ENCODE measurements around the gene IGSF22. TPM values are rescaled to one million over a fixed set of nuclear protein-coding genes. Genes with fewer than 3 reads are reported as not detected.

Gene IGSF22
- total RNA-seq, 1 experiment from 2014 or later, result 1.8 TPM

DNA sequence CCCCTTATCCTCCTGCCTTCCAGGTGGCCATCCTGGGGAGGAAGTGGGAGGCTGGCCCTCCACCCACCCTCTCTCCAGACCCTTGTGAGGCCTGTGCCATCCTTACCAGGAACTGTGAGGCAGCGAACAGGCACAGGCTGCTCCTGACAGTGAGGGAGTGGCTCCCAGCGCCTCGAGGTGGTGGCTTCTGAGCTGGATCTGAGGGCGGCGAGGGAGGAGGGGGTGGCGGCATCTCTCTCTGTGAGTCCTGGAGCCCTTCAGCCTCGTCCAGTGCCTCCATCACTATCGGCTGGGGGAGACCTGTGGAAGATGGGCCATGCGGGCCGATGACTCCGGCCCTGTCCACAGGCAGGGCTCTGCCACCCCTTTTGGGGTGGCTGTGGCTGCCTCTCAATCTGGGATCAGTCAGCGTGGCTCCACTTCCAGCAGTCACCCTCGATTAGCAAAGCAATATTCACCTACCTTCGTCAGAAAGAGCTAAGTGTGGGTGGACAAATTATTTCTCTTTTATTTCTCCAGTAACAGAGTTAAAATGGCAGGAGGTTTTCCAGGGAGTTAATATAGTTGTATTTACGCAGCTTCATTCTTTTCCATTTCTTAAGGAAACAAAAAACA, 18.0 kb upstream of the IGSF22 start:
- DNase-seq (ENCODE audit: low spot score), result no peak

- no peak for DNase-seq (ENCODE audit: low spot score)
Measured at GRCh38 chr11:18743365-18743764, 17.4 kb upstream of the IGSF22 start.

- DNase-seq (ENCODE audit: low spot score), result no peak
Measured at GRCh38 chr11:18741783-18742182, 15.8 kb upstream of the IGSF22 start.

DNA sequence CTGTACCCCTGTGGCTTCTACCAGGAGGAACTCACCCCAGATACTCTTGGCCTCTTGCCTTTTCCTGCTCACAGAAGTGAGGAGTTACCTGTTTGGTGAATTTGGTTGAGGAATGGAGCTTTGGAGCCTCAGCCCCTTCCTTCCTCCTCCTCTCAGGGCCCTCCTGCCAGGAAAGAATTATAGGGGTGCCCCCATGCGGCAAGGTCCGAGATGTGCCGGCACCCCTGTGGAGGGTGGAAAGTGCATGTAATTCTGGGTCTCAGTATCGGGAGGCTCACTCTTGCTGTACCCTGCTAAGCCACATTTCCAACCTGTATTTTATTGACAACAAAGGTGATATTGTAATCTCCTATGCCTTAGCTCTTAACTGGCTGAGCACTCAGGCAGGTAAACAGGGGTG, 13.7 kb upstream of the IGSF22 start:
- peak; percentile 28 for DNase-seq (ENCODE audit: low spot score)

DNA sequence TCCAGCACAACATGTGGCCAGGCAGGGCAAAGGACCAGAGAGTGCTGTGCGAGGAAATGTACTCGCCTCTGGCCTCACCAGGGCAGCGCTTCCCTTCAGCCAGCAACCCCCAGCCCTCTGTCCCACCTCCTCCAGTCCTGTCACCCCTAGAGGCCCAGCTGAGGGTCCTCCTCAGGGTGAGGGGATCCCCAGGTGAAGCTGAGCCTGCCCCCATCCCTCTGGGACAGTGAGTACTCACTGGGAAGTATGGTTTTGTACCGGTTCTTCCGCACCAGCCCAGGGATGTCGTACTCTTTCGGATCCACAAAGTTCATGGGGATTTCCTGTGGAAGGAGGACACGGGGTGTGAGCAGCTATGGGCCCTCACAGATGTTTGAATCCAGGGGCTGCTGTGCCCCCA, 11.7 kb upstream of the IGSF22 start:
- no peak for DNase-seq (ENCODE audit: low spot score)

- no peak for DNase-seq (ENCODE audit: low spot score)
Measured at GRCh38 chr11:18736590-18737148, 10.7 kb upstream of the IGSF22 start.

GRCh38 chr11:18733202-18733601, 7.2 kb upstream of the IGSF22 start:
- no peak for DNase-seq (ENCODE audit: low spot score)

- peak; percentile 81 for DNase-seq (ENCODE audit: low spot score)
Measured at GRCh38 chr11:18731949-18732821, 6.2 kb upstream of the IGSF22 start.

DNA sequence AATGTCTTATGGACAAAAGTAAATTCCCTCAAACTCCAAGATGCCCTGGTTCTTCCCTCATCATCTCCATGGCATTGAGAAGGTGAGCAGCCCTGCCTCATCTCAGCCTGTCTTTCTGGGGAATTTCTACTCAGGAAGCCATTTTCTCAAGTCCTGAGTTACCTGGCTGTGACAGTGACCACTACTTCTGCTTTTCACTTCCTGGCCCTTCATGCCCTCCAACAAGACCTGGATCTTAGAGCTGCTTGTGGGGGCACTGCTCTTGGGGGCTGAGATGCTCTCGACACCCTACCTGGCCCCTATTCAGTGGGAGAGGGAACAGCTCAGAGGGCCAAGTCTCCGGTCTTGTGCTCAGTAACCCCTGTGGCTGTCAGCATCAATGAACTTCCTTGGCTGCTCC, 5.5 kb upstream of the IGSF22 start:
- no peak for DNase-seq (ENCODE audit: low spot score)

- no peak for DNase-seq (ENCODE audit: low spot score)
Measured at GRCh38 chr11:18730020-18730419, 4.0 kb upstream of the IGSF22 start.

DNA sequence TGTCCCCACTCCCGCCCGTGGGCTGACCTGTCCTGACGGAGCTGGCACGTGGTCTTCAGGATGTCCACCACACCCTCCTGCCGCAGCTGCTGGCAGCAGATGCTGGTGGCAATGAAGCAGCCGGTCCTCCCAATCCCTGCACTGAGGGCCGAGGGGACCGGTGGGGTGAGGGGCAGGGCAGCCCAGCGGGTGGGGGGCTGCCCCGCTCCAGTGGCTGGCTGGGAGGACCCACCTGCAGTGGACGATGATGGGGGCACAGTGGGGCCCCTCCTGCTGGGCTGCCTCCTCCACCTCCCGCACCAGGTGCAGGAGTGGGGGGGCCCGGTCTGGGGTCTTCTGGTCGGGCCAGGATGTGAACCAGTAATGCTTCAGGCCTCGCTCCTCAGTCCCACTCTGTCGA, 3.4 kb upstream of the IGSF22 start:
- no peak for DNase-seq (ENCODE audit: low spot score)

DNA sequence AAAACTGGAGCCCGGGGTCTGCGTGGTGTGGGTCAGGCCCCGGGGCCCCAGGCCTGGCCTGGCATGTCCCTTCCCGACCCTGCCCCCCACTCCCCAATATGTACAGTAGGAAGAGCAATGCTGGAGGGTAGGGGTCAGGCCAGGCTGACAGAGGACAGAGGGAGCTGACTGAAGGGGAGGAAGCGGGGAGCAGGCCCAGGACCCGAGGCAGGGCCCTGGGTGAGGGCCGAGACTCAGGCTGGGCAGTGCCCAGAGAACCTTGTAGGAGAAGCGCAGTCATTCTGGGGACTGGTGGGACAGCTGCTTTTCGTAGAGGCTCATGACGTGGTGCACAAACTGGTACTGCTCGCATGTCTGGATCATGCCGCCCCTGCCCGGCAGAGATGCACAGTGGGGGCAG, 2.7 kb upstream of the IGSF22 start:
- no peak for DNase-seq (ENCODE audit: low spot score)

DNA sequence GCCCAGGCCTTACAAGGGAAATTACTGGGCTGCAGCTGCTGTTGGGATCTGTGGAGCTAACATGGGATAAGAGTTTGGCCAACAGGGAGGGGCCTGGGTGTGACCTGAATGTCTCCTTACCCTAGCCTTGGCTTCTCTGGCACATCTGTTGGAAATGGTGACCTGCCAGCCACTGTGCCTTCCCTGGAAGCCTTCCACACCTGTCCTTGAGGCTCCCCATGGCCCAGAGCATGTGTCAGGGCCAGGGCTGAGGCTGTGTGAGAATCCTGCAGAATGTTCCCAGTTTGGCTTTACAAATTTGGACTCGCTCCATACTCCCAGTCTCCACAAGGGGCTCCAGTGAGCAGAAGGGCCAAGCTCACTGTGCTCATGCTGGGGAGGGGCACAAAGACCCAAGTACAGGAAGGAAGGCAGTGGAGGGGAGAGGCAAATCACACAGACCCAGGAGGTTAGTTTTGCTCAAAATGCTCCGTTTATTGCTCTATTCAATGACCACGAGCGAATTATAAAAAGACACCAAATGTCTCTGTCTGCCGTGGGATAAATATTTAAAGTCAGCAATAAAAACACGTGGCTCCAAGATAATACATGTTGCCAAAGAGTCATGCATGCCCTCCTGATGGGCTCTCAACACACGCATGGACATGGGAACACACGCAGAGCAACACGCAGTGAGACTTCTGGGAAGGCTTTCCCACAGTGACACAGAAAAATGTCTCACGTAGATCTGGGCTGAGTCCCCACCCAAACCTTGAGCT, 1.7 kb upstream of the IGSF22 start:
- peak; percentile 68 for DNase-seq (ENCODE audit: low spot score)

DNA sequence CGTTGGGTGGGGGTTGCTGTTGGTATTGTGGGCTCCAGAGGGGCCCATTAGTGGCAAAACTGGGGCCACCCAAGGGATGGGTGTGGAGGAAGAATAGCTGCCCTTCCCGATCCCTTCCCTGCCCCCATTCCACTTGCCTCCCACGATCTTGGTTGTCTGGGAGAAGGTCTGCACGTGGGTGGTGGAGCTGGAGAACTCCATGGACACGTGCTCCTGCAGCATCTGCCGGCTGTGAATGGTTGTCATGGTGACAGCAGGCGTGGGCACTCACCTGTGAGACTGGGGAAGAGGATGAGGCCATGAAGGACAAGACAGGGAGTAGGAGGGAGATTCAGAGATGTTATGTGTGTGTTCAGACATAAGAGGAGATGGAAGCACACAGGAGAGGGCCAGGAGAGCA, 2.0 kb downstream of the IGSF22 start:
- no peak for DNase-seq (ENCODE audit: low spot score)

DNA sequence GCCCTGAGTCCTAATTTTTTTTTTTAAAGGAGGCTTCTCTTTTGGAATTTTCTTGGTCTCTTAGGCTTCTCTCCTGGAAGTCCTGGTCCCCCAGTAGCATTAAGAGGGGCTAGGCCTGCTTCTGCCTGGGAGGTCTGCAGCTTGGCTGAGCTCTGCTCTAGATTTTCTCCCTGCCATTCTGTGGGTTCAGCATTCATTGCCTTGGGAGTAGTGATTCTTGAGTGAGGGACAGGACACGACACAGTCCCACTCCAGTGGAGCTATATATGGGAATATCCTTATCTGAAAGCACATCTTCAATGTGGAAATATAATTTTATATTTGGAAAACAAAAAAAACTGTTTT, 3.7 kb downstream of the IGSF22 start:
- DNase-seq (ENCODE audit: low spot score), result no peak

DNA sequence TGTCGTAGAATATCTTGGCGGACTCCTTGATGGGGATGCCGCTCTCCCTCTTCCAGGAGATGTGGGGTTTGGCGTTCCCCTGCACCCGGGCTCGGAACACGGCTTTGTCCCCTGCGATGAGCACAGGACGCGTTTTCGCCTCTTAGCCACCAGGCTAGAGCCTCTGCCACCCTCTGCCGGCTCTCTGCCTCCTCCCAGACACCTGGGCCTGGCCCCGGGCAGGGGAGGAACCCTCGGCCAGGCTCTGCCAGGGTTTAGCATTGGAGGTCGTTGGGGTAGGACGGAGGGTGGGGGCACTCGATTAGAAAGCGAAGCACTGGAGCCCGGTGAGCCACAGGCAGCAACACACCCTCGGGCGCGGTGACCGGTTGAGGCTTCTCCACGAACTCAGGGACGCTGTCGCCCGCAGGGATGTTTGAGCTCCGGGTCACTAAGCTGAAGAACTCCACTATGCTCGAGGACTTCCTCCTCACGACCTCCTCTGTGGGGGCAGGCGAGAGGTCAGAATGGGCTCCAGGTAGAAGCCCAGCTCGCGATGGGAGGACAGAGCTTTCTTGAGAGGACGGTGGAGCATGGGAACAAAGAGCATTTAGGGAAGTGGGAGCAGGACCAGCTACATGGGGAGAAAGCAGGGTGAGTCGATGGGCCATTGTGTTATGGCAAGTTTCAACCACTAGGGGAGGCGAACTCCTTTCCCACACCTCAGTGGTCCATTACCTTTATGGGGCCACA, 4.3 kb downstream of the IGSF22 start:
- DNase-seq (ENCODE audit: low spot score), result peak; percentile 80

- peak; percentile 68 for DNase-seq (ENCODE audit: low spot score)
Measured at GRCh38 chr11:18720808-18721560, 5.0 kb downstream of the IGSF22 start.

GRCh38 chr11:18720091-18720807, 5.7 kb downstream of the IGSF22 start:
- no peak for DNase-seq (ENCODE audit: low spot score)

DNA sequence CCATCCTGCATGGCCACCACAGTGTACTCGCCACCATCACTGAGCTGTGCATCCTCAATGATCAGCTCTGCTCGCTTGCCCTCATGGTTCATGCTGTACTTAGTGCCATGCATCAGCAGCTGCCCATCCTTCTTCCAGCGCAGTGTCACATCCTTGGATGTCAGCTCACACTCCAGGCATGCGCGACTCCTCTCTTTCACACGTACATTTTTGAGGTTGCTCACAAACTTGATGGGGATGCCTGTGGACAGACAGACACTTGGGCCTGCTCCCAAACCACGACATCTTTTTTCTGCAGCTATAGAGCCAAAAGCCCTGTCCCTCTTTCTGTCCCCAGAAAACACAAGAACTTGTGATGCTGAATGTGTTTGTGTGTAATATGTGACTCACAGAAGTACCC, 10.5 kb downstream of the IGSF22 start:
- DNase-seq (ENCODE audit: low spot score), result no peak

DNA sequence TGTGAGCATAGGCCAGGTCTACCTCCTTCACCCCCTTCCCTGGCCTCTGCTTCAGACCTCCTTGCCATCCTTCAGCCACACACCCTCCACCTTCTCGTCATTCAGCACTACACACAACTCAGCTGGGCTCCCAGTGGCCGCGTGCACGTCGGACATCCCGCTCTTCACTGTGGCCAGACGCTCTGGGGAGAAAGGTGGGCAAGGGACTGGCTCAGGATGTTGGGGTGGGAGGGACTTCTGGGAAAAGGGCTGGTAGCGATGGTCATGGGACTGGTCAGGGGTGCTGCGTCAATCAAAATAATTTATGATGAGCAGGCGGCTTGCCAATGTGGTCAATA, 11.6 kb downstream of the IGSF22 start:
- DNase-seq (ENCODE audit: low spot score), result no peak
